Thoracic aorta (tissue), 2 donors: Measurements from ENCODE around the gene TPMT. TPM values are rescaled to one million over a fixed set of nuclear protein-coding genes. Genes with fewer than 3 reads are reported as not detected.
A peak's percentile ranks its signal among the peaks of the same experiment; 100 is the strongest.

ENCODE experiments used
- ATAC-seq: fragments of 150-250 bp; one replicate; pipeline ENCODE4 v1.8.0; 2017; ENCODE audit warnings: low read depth; ENCODE audit not compliant: insufficient number of reproducible peaks, low FRiP score
- DNase-seq: peaks from one replicate; pipeline ENCODE4 v3.0.0-alpha.2; 2020; ENCODE audit warnings: low spot score
- H3K27ac ChIP-seq, 2 donors: fragments of 200-600 bp; sonication (generic); 1 replicate in 1 of 2; 2 replicates in 1 of 2; pipeline ENCODE4 v1.5.1; 2016; ENCODE audit warnings: mild to moderate bottlenecking in 2 of 2, moderate library complexity in 2 of 2
- H3K27me3 ChIP-seq: fragments of 200-600 bp; sonication (generic); replicated peaks from 2 replicates; pipeline ENCODE4 v1.6.0; 2016; ENCODE audit warnings: mild to moderate bottlenecking; ENCODE audit not compliant: insufficient read depth
- H3K36me3 ChIP-seq: fragments of 200-600 bp; sonication (generic); one replicate; pipeline ENCODE4 v1.5.1; 2016
- H3K4me1 ChIP-seq, 2 donors: fragments of 200-600 bp; sonication (generic); 1 replicate in 1 of 2; 2 replicates in 1 of 2; pipeline versions ENCODE4 v1.5.1 to v1.6.0; 2016; ENCODE audit warnings: low read depth in 2 of 2, mild to moderate bottlenecking in 1 of 2; ENCODE audit not compliant: control insufficient read depth in 1 of 2
- H3K4me3 ChIP-seq: fragments of 200-600 bp; sonication (generic); 2 replicates; pipeline ENCODE4 v1.5.1; 2016; ENCODE audit warnings: mild to moderate bottlenecking
- H3K9me3 ChIP-seq: fragments of 200-600 bp; sonication (generic); 2 replicates; pipeline ENCODE4 v1.5.1; 2016
- CTCF ChIP-seq: fragments of 200-600 bp; sonication (generic); IDR thresholded peaks from one replicate; pipeline ENCODE4 v1.5.1; 2019; ENCODE audit warnings: antibody characterized with exemption
- total RNA-seq, 2 donors: library from RNA; depleted of rRNA; stranded (reverse); fragments of >200 nt; gene quantifications; one replicate each; pipeline versions ENCODE4 v1.1.0 to v1.2.3, GENCODE V29; 2016

Gene TPMT
- total RNA-seq, 2 donors from 2014 or later = 5.0 to 5.5 TPM

GRCh38 chr6:18160911-18161310, 6.0 kb upstream of the TPMT start:
- DNase-seq (no peak), ATAC-seq (no peak)
- Histone ChIP-seq H3K27ac (no peak overlapping the region), H3K4me3 (no peak overlapping the region), H3K36me3 (peaks cover 5% of the 10 kb centered on the region), H3K4me1 (peaks cover 4 to 5% of the 10 kb centered on the region in 2 donors), H3K9me3 (no peaks in the 10 kb centered on the region), H3K27me3 (no peaks in the 10 kb centered on the region)
- TF ChIP-seq CTCF = no peak

- ATAC-seq (no peak), DNase-seq (peak; percentile 12)
- Histone ChIP-seq H3K4me3 (peak overlapping the region; percentile 99), H3K4me1 (peaks cover 16 to 22% of the 10 kb centered on the region in 2 donors), H3K27me3 (no peaks in the 10 kb centered on the region), H3K27ac (peak overlapping the region; percentile 69 to 83), H3K36me3 (no peaks in the 10 kb centered on the region), H3K9me3 (no peaks in the 10 kb centered on the region)
- no peak for TF ChIP-seq CTCF
These were observed 1.1 kb upstream of the TPMT start for GRCh38 chr6:18155864-18156421.

GRCh38 chr6:18155150-18155863, 430 bp upstream of the TPMT start, which contains the start of gene KDM1B:
TSS of gene KDM1B (plus strand) at chr6:18155422. CDS start at chr6:18159896, 4,474 bp downstream.
- Histone ChIP-seq H3K36me3 (no peaks in the 10 kb centered on the region), H3K4me1 (peaks cover 16 to 22% of the 10 kb centered on the region in 2 donors), H3K27ac (peak within 1 kb of the TSS; percentile 76 to 83), H3K9me3 (no peaks in the 10 kb centered on the region), H3K27me3 (no peaks in the 10 kb centered on the region), H3K4me3 (peak within 1 kb of the TSS; percentile 99)
- no peak for TF ChIP-seq CTCF
- DNase-seq (peak; percentile 95), ATAC-seq (peak; percentile 79)

GRCh38 chr6:18153311-18153703, 1.6 kb downstream of the TPMT start:
- H3K27me3 ChIP-seq = no peaks in the 10 kb centered on the region

More at GRCh38 chr6:18153311-18153703, 1.6 kb downstream of the TPMT start:
- Histone ChIP-seq H3K27ac (no peak overlapping the region), H3K9me3 (no peaks in the 10 kb centered on the region), H3K4me1 (peaks cover 16 to 22% of the 10 kb centered on the region in 2 donors), H3K36me3 (no peaks in the 10 kb centered on the region), H3K4me3 (no peak overlapping the region)
- DNase-seq = no peak
- no peak for TF ChIP-seq CTCF
- no peak for ATAC-seq
